ENCODE results near the gene CPHXL. TPM values are rescaled to one million over a fixed set of nuclear protein-coding genes. Genes with fewer than 3 reads are reported as not detected.

Gene CPHXL
- total RNA-seq, 1 donor from 2014 or later, result not detected

GRCh38 chr16:75667503-75667902, 58.8 kb downstream of the CPHXL start:
- no peaks in the 10 kb centered on the region for H3K4me1 Mint-ChIP-seq (ENCODE audit: unreplicated experiment)
- no peak overlapping the region for H3K4me3 Mint-ChIP-seq (ENCODE audit: unreplicated experiment)
- no peak for DNase-seq (ENCODE audit: extremely low spot score, unreplicated experiment)
- H3K27me3 Mint-ChIP-seq (ENCODE audit: unreplicated experiment), result no peaks in the 10 kb centered on the region
- H3K9me3 Mint-ChIP-seq (ENCODE audit: unreplicated experiment), result no peaks in the 10 kb centered on the region
- no peak for TF ChIP-seq CTCF (IDR thresholded peaks at IDR 0.05)
- H3K36me3 Mint-ChIP-seq (ENCODE audit: unreplicated experiment), result peaks cover 6% of the 10 kb centered on the region
- H3K27ac Mint-ChIP-seq (ENCODE audit: unreplicated experiment), result no peak overlapping the region

Other genes starting within 250 kb of the CPHXL start
- gene CHST6, start 231.0 kb downstream of the CPHXL start, total RNA-seq, result 0.43 and 0.55 TPM in 2 replicates
- gene CHST5, start 190.4 kb downstream of the CPHXL start, total RNA-seq, result 0.27 TPM in 1 of 2 replicates, not detected in the other
- gene TMEM231, start 170.2 kb downstream of the CPHXL start, total RNA-seq, result 8.3 and 8.4 TPM in 2 replicates
- gene GABARAPL2, start 160.1 kb downstream of the CPHXL start, total RNA-seq, result 84.6 and 90.3 TPM in 2 replicates
- gene ADAT1, start 103.2 kb downstream of the CPHXL start, total RNA-seq, result 55.0 and 55.9 TPM in 2 replicates
- 104 and 108 TPM in 2 replicates for gene KARS1, start 78.8 kb downstream of the CPHXL start, total RNA-seq
- 65.8 and 66.4 TPM in 2 replicates for gene TERF2IP, start 78.7 kb downstream of the CPHXL start, total RNA-seq
- gene CPHXL2, start 49.5 kb downstream of the CPHXL start, total RNA-seq, result not detected in 2 replicates
- not detected in 2 replicates for gene DUXB, start 25.0 kb downstream of the CPHXL start, total RNA-seq

Data from osteocyte (in vitro differentiated cells).